ENCODE data around the gene ABHD10.

The ABHD10 gene

DNA sequence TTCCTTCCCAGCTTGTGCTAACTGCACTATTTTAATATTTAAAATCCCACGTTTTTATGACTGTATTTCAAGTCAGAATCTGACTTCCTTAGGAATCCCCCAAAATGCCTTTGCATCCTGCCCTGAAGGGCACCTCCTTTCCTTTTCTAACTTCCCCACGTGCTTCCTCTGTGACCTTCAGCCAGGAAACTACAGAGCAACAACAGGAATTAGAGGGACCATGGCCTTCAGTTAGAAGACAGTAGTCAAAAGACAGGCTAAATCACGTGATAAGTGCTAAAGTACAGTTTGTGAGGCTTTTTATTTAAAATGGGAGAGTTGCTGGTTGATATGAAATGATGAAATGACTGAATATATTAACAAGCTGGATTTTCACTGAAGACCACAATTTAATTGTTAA, 11.8 kb upstream of the ABHD10 start:
- no peak for DNase-seq

DNA sequence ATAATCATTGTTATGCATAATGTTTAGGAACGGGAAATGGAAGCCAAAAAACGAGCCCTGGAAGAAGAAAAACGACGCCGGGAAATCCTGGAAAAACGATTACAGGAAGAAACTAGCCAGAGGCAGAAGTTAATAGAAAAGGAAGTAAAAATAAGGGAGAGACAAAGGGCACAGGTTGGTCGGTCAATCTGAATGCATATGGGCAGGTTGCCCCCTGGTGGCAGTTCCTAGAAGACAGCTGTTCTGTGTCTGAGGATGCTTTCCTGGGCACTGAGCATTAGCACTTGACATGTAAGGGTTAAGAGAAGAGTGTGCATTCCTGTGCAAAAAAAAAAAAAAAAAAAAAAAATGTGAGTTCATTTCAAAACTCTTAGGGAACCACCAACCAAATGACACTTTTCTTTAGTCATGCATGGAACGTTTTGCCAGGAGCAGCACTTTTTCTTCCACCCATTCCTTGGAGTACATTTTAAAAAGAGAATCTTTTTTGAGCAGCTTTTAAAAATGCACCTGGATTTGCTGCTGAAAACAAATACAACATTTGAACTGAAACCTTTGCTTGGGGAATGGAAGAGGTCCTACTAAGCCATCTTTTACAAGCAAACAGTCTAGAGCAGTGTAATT, 11.1 kb upstream of the ABHD10 start:
- peak; percentile 82 for DNase-seq

DNA sequence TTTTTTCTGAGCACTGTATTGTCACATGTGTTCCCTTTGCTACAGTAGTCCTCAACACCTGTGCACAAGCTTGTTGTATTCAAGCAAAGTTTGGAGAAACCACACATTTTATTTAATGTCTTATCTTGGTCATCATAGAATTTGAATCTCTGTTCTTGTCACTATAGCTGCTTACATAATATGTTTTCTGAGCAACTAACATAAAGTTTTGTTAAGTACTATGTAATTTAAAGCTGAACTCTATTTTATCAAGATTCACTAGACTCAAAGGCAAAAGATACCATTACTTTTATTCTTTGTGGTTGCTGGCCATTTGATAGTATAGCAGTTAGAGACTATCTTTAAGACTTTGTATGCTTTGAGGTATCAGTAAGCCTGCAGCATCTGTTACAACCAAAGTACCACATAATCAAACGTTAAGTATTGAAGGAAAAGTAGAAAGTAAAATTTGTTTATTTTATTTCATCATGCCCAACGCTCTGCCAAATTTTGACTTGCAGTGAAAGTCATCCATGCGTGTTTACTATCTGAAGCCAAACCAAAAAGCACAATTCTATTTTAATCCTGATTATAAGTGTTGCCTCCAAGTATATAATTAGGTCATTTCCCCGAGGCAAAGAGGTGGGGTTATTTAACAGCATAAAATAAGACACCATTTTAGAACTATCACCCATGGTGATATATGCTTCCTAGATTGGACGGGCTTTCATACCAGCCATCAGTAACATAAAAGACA, 10.3 kb upstream of the ABHD10 start:
- DNase-seq = no peak

DNA sequence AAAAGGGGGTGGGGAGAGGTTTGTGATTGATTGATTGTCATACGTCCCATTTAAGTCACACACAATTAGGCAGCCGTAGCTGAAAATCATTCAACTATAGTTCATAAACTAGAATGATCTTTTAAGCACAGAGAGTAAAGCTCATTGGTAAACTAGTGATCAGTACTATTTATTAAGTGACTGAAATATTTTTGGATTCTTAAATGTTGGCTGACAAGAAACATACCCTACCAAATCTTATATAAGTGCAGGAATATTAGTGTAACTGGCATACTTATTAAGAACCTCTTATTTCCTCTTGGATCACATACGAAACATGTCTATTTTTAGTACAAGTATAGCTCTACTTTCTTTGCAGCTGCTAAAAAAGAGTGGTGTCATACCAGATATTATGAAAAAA, 8.4 kb upstream of the ABHD10 start:
- DNase-seq = no peak

DNA sequence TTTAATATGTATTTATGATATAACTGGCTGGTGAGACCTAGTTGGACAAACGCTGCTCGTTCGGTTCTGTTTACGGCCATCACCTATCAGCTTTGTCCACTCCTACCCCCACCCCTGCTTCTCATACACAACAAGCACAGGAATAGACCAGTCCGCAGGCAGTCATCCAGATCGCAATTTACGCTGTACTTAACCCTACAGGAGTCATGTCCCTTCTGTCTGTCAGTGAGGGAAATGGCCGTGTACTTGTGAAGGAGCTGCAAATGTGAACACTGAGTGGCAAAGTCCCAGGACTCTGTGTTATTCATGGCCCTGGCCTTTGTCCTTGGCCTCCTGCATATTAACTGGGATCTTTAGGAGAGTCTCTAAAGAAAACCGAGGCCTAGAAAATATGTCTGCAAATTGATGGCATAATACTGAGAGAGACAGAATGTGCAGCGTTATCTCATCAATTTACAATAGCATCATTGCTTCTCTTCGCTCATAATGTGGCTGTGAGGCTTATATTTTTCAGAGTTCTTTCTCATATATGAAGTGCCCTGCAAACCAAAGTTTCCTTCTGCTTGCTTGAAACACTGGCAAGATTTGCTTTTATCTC, 7.2 kb upstream of the ABHD10 start:
- no peak for DNase-seq

DNA sequence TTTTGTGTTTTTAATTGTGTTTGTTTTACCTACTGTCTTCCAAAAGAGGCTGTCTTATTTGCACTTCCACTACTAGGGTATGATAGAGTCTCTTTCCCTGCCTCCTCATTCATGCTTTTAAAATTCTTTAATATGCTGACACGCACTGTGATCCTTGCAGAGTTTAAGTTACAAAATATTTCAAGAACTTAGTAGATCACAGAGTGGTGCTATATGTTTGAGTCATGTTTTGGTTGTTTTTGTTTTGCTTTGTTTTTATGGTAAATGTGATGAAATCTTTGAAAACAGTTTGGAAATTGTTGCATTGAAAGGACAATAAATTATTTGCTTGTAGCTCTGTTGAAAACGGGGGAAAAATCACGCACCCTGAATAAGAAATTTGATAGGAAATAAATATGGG, 5.9 kb upstream of the ABHD10 start:
- no peak for DNase-seq

DNA sequence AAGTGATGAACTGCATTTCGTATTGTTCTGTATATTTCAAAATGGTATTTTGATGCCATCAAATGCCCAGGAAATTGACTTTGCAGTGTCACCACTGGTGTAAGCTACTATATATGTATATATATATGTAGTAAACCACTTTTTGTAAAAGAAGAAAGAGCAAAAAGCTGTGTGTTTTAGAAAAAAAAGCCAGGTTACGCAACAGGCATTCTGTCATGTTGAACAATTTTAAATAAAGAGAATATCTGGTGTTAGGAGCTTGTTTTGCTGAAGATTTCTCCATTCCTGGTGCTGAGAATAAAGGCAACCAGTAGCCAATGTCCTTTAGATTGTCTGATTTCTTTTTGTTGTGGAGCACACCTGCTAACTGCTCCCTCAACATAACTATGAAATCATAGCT, 3.7 kb upstream of the ABHD10 start:
- DNase-seq = no peak

DNA sequence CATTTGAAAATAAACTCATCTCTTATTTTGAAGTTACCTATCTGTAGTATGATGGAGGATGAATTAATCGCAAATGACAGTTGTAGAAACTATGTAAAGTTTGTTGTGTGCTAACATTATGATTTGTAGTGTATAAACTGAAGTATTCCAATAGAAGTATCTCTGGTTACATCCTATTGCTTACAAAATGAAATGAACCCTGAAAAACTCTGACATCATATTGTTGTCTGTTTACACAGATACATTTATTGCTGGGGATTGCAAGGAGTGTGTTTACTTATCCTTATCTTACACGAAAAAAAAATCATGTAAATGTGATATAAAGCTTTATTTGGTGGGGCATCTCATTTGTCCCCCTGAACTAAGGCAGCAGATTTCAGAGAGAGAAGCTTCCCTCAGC, 2.6 kb upstream of the ABHD10 start:
- no peak for DNase-seq

DNA sequence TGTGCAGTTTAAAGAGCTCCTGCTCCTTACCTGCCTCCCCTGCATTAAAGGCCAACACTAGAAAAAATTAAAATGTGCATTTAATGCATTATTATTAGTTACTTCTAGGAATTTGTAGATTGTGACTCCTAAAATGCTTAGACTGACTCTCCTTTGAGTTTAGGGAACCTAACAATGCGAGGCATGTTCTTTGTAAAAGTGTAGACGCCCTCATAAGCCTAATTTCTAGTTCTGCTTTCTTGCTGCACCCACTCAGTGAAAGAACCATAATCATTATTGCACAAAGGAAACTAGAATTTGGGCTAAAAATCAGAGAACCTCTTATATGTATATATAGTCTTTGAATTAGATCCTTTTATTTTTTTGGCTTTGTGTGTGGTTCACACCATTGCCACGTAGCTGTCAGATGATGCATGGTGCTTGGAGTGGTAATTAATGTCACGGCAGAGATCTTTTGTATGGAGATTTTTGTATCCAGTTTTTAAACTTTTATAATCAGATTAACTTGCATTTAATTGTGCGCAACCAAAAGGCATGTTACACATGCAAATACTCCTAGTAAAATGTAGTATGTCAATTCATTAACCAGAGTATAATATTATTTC, 710 bp downstream of the ABHD10 start:
- DNase-seq = peak; percentile 20

DNA sequence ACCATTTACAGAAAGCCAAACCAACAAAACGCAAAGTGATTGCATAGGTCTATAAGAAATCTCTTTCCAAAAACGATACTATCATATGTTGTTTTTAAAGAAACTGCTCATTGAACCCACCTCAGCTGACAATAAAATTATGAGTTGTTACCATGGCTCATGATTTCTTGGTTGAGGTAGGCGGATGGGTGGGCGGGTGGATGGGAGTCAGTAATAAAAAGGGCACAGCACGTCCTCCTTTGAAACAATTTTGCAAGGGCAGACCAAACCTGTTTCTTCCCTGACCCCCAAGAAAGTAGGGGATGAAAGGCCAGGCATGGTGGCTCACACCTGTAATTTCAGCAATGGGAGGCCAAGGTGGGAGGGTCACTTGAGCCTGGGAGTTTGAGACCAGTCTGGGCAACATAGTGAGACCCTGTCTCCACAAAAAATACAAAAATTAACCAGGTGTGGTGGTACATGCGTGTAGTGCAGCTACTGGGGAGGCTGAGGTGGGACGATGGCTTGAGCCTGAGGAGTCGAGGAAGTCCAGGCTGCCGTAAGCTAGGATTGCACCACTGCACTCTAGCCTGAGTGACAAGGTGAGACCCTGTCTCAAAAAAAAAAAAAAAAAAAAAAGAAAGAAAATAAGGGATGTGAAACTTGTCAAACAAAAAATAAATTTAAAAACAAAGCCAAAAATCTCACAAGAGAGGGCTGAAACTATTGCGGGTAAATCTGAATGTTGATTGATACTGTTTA, 2.1 kb downstream of the ABHD10 start:
- DNase-seq = no peak

DNA sequence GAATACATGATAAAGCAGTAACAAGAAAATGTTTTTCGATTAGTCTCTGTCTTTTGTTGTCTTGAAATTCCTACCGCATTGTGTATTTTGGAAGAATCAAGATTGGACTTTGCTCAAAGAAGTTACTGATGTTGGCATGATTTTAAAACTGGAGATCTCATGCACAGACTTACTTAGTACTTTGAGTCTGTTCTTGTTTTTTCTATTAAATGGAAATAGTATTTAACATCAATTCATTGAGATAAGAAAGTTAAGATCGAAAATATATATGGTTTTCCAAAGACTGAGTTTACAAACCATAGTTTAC, 2.6 kb downstream of the ABHD10 start:
- no peak for DNase-seq

DNA sequence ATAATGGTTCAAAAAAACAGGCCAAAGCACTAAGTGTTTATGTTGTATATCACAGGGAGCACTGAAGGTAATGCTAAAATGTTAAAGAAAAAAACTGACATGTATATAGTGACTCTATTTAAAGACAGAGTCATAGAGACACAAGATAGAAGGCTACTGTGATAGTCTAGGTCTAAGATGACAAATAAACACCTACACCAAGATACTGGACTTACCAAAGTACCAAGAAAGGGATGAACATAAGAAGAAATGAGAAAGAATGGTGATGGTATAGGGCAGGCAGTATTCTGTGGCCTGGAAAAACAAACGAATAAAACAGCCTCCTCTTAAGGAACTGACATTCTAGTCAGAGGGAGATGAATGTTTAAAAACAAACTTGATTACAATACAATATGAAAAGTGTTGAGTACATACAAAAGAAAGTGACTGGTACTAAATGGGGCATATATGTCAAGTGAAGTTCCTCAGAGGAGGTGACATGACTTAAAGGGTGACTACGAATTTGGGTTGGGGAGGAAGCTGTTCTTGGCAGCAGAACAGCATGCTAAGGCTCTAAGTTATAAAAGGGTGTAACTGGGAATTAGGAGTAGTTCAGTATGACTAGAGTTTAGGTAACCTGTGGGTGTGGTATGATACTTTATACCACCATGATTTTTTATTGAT, 5.9 kb downstream of the ABHD10 start:
- DNase-seq = no peak

DNA sequence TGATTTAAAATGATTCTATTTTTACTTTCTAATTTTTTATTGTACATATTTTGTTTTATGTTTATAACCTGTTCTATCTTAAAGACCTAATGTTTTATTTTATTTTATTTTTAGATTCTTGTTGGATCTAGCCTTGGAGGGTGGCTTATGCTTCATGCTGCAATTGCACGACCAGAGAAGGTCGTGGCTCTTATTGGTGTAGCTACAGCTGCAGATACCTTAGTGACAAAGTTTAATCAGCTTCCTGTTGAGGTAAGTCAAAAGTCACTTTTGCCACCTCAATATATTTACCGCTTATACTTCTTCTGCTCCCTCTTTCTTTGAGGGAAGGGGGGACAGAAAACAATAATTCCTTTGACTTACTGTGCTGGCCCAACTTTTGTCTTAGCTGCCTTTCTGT, 8.0 kb downstream of the ABHD10 start:
- no peak for DNase-seq

DNA sequence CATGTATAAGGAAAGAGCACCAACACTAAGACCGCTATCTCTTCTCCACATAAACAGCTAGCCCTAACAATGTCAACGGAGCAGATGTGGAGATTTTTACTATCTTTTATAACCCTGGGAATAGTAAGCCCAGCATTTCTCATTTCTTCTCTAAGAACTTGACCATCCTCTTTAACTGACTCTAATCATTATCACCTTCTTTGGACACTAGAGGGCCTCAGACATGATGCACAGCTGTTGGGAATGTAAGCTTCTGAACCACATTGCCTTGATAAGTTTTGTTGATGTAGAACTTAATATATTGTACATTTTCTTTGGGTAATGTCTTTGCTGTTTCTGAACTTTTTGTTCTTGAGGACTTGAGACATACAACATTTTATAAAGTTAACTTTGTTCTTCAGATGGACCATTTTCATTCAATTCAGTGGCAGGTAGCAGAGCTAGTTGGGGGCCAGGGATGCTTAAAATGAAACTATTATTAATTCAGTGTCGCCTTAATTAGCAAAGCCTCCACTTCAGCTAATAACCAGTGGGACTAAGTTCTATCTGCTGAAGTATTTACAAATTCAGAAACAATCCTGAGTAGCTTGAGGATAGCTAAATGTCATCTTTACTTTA, 10.3 kb downstream of the ABHD10 start:
- peak; percentile 49 for DNase-seq

DNA sequence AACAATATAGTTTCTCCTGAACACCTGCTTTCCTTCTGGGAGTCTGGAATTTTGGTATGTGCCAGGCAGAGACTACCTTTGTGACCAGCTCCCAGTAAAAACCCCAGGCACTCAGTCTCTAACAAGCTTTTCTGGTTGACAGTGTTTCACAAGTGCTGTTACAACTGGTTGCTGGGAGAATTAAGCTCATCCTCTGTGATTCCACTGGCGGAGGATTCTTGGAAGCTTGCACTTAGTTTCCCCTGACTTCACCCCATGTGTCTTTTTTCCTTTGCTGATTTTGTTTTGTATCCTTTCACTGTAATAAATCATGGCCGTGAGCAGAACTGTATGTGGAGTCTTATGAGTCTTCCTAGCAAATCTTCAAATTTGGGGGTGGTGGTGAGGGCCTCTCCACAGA, 14.2 kb downstream of the ABHD10 start:
- DNase-seq = no peak

DNA sequence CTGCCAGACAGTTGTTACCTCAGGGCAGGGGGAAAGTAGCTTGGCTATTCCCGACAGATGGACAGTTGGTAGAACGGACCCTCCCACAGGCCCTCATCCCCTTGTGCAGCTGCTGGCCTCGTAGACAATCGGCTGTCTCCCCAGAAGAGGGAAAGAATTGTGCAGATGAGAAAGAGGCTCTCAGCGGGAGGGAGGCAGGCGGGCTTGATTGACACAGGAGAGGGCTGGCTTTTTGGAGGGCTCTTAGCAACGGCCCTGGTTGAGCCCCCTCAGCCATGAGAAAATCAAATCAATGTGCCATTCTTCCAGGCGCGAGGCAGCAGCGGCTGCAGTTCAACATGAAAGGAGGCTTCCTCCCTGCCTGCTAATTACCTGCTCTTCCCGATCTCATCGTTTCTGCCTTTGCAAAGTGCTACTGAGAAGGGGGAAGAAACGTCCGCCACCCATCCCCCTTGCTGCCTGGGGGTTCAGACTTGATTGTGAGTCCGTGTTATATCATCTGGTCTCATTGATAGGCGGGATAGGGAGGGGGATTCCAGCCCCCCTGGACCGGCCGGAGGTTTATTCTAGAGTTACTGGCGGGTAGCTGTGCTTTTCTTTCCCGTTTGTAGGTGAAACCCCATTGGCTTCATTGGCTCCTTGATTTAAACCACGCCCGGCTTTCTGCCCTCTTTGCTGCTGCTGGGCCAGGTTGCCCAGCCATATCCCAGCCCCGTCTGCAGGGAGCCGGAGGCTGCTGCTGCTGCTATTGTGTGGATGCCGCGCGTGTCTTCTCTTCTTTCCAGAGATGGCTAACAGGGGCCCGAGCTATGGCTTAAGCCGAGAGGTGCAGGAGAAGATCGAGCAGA, 20.0 kb downstream of the ABHD10 start, which contains the start of gene TAGLN3:
TSS of gene TAGLN3 (plus strand) at position 287 of the 848 bp plus-strand sequence. CDS start at position 788, 501 bp downstream.
- DNase-seq = no peak

DNA sequence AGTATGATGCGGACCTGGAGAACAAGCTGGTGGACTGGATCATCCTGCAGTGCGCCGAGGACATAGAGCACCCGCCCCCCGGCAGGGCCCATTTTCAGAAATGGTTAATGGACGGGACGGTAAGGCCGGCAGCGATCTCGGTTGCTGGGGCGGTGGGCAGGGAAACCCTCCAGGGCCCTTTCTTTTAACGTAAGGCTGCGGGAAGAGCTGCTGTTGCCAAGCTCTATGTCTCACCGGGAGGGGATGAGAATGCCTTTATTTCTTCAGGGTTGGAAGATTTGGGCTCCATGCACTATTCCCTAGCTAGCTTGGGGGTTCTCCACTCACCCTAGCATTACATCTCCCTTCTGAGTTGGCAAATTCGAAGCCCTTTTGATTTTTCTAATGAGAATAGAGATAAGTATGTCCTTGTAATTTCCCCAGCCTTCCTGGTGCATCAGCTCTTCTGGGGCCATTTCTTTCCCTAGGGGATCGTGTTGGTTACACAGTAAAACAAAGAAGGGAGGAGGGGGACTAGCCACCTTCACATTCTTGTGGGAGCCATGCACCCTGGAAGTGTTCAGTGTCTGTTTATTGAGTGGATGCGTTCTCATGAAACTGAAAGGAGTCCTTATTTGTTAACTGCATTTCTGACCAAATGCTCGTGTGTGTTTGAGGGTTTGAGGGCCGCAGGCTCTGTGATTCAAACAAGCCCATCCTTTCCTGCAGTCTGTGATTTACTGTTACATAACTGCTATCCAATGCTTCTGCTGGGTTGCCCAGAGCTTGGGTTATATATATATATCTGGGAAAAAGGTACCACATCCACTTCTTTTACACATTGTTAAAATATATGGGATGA, 20.9 kb downstream of the ABHD10 start:
- no peak for DNase-seq

DNA sequence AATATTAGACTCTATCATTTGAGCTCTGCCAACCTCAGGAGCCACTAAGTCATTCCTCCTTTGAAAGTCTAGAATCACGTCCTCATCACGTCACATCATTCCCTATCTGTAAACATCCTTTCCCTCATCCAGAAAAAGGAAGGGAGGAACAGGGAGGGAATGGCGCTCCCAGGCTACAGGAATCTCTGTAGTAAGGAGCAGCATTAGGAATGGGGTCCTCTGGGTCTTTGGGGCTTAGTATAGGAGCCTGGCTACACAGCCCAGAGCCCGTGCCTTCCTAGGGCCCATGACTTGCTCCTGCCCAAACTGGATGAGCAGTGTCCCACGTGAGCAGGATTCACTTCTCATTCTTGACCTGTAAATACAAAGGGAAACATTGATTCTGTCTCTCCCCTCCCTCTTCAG, 21.5 kb downstream of the ABHD10 start:
- no peak for DNase-seq

DNA sequence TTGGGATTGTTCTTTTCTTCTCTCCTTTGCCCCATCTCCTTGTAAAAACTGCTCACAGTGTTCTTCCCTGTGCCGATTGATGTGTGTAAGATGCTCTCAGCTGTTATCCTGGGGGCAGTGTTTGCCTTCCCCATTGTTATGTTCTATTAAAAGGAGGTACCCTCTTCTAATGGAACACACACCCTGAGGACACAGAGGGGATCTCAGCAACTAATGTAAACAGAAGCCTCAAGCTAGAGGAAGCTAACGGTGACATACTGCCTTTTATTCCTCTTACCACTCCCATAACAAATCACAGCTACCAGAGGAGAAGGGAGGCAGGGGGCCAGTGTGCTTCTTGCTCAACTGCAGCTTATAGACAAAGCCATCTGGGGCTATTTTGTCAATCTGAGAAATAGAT, 22.1 kb downstream of the ABHD10 start:
- DNase-seq = no peak

DNA sequence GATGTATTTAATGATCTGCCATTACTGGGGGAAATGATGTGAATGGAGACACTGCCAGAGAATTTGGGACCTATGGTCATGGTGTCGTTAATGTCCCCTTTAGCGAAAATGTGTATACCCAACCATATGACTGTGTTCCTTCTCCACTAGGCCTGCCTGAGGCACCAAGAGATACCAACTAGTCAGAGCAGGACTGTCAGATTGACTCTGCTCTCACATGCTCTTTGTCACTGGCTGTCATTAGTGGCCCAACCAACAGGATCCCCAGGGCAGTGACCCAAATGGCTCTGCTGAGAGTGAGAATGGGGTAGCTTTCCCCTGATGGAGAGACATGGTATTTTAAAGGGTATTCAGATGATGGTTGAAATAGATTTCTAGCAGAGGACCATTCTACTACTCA, 22.7 kb downstream of the ABHD10 start:
- DNase-seq = no peak
